Ishikawa (cell line): ENCODE measurements around the gene STARD3.

Source experiments
- CEBPB ChIP-seq: IDR thresholded peaks from 2 replicates; pipeline ENCODE4 v1.6.1; 2012
- CREB1 ChIP-seq: IDR thresholded peaks from 2 replicates; pipeline ENCODE4 v1.6.1; 2012; ENCODE audit warnings: low read depth
- EGR1 ChIP-seq: IDR thresholded peaks from 2 replicates; pipeline ENCODE4 v1.6.1; 2012
- EP300 ChIP-seq: IDR thresholded peaks from 2 replicates; pipeline ENCODE4 v1.6.1; 2012; ENCODE audit warnings: borderline replicate concordance
- FOXM1 ChIP-seq: IDR thresholded peaks from 2 replicates; pipeline ENCODE4 v1.6.1; 2012; ENCODE audit warnings: low read depth, borderline replicate concordance
- NFIC ChIP-seq: IDR thresholded peaks from 2 replicates; pipeline ENCODE4 v1.6.1; 2012
- RAD21 ChIP-seq: IDR thresholded peaks from 2 replicates; pipeline ENCODE4 v1.6.1; 2012; ENCODE audit warnings: low read depth
- TAF1 ChIP-seq: IDR thresholded peaks from 2 replicates; pipeline ENCODE4 v1.6.1; 2012; ENCODE audit warnings: low read depth, mild to moderate bottlenecking
- TCF12 ChIP-seq: IDR thresholded peaks from 2 replicates; pipeline ENCODE4 v1.6.1; 2012; ENCODE audit warnings: low read depth
- TEAD4 ChIP-seq: IDR thresholded peaks from 2 replicates; pipeline ENCODE4 v1.6.1; 2012
- YY1 ChIP-seq: IDR thresholded peaks from 2 replicates; pipeline ENCODE4 v1.6.1; 2012; ENCODE audit warnings: low read depth
- ZBTB7A ChIP-seq: IDR thresholded peaks from 2 replicates; pipeline ENCODE4 v1.6.1; 2012; ENCODE audit warnings: low read depth
- TF ChIP-seq, protein P1 (sequence below): IDR thresholded peaks from 2 replicates; pipeline ENCODE4 v1.6.1; 2012; ENCODE audit warnings: low read depth, mild to moderate bottlenecking
- TF ChIP-seq, protein P2 (sequence below): IDR thresholded peaks from 2 replicates; pipeline ENCODE4 v1.6.1; 2012
- TF ChIP-seq, protein P3 (sequence below): IDR thresholded peaks from 2 replicates; pipeline ENCODE4 v1.6.1; 2012

The STARD3 gene

DNA sequence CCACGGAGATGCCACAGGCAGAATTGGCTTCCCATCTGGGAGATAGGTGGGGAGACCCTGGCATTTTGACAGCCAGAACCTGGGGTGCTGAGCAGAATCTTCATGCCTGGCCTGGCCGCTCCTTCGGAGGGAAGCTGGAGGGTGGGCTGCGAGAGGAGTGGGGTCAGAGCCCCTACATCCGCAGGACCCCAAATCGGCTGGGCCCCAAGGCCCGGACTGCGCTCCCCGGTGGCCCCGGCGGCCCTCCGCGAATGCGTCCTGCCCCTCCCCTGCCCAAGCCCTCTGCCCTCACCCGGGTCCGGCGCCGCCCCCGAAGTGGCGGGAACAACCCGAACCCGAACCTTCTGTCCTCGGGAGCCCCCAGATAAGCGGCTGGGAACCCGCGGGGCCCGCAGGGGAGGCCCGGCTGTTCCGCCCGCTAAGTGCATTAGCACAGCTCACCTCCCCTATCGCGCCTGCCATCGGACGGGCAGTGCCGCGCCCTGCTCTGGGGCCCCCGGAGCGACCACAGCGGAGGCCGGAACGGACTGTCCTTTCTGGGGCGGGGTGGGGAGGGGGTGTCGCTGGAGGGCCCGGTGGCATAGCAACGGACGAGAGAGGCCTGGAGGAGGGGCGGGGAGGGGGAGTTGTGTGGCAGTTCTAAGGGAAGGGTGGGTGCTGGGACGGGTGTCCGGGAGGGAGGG is 30.5 kb downstream of the STARD3 start:
- TF ChIP-seq EP300 (no peak), RAD21 (no peak), TAF1 (no peak), EGR1 (no peak), NFIC (no peak), FOXM1 (no peak), TEAD4 (no peak), ZBTB7A (no peak), YY1 (no peak), CEBPB (no peak), CREB1 (no peak), TCF12 (no peak)
- TF ChIP-seq, protein P1, sequence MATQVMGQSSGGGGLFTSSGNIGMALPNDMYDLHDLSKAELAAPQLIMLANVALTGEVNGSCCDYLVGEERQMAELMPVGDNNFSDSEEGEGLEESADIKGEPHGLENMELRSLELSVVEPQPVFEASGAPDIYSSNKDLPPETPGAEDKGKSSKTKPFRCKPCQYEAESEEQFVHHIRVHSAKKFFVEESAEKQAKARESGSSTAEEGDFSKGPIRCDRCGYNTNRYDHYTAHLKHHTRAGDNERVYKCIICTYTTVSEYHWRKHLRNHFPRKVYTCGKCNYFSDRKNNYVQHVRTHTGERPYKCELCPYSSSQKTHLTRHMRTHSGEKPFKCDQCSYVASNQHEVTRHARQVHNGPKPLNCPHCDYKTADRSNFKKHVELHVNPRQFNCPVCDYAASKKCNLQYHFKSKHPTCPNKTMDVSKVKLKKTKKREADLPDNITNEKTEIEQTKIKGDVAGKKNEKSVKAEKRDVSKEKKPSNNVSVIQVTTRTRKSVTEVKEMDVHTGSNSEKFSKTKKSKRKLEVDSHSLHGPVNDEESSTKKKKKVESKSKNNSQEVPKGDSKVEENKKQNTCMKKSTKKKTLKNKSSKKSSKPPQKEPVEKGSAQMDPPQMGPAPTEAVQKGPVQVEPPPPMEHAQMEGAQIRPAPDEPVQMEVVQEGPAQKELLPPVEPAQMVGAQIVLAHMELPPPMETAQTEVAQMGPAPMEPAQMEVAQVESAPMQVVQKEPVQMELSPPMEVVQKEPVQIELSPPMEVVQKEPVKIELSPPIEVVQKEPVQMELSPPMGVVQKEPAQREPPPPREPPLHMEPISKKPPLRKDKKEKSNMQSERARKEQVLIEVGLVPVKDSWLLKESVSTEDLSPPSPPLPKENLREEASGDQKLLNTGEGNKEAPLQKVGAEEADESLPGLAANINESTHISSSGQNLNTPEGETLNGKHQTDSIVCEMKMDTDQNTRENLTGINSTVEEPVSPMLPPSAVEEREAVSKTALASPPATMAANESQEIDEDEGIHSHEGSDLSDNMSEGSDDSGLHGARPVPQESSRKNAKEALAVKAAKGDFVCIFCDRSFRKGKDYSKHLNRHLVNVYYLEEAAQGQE = no peak
- TF ChIP-seq, protein P2, sequence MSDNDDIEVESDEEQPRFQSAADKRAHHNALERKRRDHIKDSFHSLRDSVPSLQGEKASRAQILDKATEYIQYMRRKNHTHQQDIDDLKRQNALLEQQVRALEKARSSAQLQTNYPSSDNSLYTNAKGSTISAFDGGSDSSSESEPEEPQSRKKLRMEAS = no peak
- TF ChIP-seq, protein P3, sequence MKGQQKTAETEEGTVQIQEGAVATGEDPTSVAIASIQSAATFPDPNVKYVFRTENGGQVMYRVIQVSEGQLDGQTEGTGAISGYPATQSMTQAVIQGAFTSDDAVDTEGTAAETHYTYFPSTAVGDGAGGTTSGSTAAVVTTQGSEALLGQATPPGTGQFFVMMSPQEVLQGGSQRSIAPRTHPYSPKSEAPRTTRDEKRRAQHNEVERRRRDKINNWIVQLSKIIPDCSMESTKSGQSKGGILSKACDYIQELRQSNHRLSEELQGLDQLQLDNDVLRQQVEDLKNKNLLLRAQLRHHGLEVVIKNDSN = no peak

DNA sequence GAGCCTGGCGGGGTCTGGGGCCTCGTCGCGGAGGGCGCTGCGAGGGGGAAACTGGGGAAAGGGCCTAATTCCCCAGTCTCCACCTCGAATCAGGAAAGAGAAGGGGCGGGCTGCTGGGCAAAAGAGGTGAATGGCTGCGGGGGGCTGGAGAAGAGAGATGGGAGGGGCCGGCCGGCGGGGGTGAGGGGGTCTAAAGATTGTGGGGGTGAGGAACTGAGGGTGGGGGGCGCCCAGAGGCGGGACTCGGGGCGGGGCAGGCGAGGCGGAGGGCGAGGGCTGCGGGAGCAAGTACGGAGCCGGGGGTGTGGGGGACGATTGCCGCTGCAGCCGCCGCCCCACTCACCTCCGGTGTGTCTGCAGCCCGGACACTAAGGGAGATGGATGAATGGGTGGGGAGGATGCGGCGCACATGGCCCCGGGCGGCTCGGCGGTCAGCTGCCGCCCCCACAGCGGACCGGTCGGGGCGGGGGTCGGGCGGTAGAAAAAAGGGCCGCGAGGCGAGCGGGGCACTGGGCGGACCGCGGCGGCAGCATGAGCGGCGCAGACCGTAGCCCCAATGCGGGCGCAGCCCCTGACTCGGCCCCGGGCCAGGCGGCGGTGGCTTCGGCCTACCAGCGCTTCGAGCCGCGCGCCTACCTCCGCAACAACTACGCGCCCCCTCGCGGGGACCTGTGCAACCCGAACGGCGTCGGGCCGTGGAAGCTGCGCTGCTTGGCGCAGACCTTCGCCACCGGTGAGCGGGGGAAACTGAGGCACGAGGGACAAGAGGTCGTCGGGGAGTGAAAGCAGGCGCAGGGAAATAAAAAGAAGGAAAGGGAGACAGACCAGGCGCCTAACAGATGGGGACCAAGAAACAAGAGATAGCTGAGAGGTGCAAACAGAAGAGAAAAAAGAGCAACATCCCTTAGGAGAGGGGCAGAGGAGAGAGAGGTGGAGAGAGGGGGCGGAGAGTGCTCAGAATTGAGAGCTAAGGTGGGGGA is 31.3 kb downstream of the STARD3 start, which contains the start of gene PNMT:
Gene PNMT, plus strand, starts transcription at position 509 of the 980 bp plus-strand sequence. Its CDS starts 23 bp downstream, at position 532.
- TF ChIP-seq, protein P1 = no peak
- TF ChIP-seq TAF1 (no peak), RAD21 (no peak; the same call in 1 of the 2 replicates), ZBTB7A (no peak), CEBPB (no peak), TCF12 (no peak), EGR1 (no peak), NFIC (no peak), TEAD4 (no peak)
- TF ChIP-seq, protein P3 = no peak
- TF ChIP-seq, protein P2 = no peak

DNA sequence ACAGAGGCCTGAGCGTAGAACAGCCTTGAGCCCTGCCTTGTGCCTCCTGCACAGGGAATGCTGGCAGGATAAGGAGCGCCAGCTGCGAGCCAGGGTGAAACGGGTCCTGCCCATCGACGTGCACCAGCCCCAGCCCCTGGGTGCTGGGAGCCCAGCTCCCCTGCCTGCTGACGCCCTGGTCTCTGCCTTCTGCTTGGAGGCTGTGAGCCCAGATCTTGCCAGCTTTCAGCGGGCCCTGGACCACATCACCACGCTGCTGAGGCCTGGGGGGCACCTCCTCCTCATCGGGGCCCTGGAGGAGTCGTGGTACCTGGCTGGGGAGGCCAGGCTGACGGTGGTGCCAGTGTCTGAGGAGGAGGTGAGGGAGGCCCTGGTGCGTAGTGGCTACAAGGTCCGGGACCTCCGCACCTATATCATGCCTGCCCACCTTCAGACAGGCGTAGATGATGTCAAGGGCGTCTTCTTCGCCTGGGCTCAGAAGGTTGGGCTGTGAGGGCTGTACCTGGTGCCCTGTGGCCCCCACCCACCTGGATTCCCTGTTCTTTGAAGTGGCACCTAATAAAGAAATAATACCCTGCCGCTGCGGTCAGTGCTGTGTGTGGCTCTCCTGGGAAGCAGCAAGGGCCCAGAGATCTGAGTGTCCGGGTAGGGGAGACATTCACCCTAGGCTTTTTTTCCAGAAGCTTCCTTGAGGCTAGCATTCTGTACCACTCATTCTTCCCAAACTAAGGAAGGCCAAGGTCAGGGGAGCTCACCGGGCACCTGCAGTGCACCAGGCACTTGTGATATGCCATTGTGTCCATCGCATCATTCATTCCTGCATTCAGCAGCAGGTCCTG is 33.2 kb downstream of the STARD3 start:
- TF ChIP-seq EGR1 = no peak
- TF ChIP-seq TAF1 = no peak
- TF ChIP-seq TCF12 = no peak
- TF ChIP-seq TEAD4 = no peak
- TF ChIP-seq, protein P3 = no peak
- TF ChIP-seq ZBTB7A = no peak
- no peak for TF ChIP-seq CEBPB
- TF ChIP-seq, protein P1 = no peak
- TF ChIP-seq, protein P2 = no peak
- no peak for TF ChIP-seq FOXM1
- TF ChIP-seq YY1 = no peak
- TF ChIP-seq CREB1 = no peak
- TF ChIP-seq EP300 = no peak
- TF ChIP-seq RAD21 = no peak
